Stimulated activated CD4-positive, alpha-beta T cell treated with anti-CD3 and anti-CD28 coated beads, Interleukin-15, amount 100 ng/mL, for 48 hours (primary cell): ENCODE measurements around the gene EXOSC7.
"Not testable (repeated sequence)": the region's sequence is repeated elsewhere in the genome, so short reads cannot be mapped to it uniquely, and the experiment has no call there.

ENCODE experiments used
- DNase-seq, 2 donors: peaks; one replicate each; pipeline ENCODE4 v3.0.0-alpha.2; 2020; ENCODE audit warnings: low read depth in 2 of 2

EXOSC7 gene

DNA sequence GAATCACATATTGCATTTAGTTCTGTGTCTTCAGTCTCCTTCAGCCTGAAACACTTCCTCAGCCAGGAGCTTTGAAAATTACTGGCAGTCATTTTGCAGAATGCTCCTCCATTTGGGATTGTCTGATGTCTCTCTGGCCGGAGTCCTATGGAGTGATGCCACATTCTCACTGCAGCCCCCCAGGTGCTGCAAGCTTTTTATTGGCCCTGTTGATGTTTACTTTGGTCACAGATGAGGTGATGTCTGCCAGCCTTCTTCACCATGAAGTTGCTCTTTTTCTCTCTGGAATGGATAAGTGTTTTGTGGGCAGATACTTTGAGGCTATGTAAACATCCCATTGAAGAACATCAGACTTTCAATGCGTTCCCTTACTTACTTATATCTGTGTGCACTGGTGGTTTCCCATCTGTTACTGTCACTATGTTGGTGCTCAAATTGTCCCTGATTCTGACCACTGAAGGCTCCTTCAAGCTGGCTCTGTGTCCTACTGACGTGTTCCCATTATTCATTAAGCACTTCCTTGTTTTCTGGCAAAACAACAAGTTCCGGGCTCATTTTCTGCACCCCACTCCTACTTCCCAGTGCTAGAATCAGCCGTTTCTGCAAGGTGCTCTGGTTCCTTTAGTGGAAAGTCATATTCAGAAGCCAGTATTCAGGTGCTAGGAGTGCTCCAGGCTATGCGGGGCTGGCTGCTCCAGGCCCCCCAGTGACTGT, 48.7 kb downstream of the EXOSC7 start:
- no peak for DNase-seq

DNA sequence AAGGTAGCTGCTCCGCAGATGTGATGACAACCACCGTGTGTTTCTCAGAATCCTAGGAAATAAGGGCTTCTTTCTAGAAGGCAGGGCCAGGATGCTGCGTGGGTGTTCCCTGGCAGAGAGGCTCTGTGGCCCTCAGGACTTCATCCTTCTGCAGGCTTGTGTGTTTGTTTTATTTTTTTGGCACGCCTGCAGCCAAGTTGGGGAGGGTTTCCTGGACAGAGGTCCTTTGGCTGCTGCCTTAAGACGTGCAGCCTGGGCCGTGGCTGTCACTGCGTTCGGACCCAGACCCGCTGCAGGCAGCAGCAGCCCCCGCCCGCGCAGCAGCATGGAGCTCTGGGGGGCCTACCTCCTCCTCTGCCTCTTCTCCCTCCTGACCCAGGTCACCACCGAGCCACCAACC, 50.0 kb downstream of the EXOSC7 start, which contains the start of gene CLEC3B:
Gene CLEC3B, plus strand, starts transcription at position 266 of the 400 bp plus-strand sequence. Its CDS starts 60 bp downstream, at position 326.
- no peak for DNase-seq

DNA sequence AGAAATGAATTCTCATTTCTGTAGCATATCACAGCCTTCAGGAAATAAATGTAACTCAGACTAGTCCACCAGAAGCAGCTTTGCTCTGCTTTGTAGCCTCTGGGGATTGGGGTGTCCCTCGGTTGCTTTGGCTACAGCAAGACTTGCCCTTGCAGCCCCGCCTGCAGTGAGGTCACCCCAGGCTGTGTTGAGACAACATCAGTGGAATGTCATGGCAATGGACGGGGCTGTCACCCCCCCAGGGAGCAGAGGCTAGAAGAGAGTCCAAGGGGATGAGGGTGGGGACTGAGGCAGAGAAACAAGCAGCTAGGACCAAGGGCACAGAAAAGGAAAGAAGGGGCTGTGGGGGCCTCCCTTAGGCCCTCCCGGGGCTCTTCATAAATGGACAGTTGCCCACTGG, 50.9 kb downstream of the EXOSC7 start:
- no peak for DNase-seq

DNA sequence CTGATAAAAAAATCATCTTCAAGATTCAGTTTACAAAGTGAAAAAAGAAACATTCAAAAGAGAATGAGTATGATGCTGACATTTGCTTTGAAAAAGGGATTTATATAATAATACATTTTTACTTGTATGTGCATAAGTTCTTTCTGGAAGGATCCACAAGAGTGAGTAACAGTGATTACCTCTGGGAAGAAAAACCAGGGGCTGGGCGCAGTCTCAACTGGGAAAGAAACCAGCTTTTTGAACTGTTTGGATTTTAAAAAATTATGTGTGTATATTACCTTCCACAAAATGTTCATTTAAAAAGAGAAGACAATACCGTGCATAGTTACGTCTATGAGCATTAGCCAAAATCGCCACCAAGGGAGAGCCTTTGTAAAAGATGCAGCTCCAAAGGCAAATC, 51.4 kb downstream of the EXOSC7 start:
- no peak for DNase-seq

DNA sequence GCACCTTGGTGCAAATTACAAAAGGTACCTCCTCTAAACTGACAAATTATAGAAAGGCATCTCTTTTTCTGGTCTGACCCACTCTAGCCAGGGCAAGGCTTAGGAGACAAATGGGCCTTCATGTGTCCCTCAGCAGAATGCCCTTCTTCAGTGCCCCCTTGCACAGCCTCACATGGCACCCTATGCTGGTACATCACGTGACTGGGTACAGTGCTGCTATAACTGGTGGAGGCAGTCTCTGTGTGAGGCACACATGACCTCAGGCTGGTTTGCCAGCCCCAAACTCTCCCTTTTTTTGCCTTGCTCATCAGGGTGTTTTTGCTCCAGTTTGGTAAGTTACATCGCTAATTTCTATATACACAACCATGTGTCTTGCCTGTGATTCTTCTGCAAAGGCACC, 53.2 kb downstream of the EXOSC7 start:
- DNase-seq = no peak

DNA sequence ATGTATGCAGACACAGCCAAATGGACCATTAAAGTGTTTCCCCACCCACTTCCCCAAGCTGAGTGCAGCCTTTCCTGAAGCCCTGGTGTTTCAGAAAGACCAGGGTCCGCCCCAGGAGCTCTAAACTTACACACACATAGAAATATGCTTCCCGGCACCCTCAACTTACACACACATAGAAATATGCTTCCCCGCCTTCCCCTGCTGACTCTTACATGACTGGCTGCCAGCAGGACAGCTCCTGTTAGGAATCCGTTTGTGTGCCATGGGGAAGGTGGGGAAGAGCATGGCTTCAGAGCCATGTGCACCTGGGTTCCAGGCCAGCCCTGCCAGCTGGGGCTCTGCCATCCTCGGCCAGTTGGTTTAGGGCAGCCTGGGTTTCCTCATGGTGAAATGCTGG, 53.6 kb downstream of the EXOSC7 start:
- no peak for DNase-seq

DNA sequence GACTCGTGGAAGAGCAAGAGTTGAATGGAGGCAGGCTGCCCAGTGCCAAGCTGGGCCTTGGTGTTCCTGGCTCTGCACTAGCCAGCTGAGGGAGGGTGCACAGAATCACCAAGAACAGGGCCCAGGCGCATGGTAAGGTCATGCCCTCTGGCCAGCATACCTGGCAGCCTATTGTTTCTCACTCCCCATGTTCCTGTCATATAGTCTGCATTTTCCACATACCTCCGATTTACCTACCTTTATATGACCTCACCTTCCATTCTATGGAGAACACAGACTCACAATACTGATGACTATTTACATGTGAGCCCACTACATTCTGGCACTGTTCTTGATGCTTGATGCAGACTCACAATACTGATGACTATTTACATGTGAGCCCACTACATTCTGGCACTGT, 55.5 kb downstream of the EXOSC7 start:
- no peak for DNase-seq

DNA sequence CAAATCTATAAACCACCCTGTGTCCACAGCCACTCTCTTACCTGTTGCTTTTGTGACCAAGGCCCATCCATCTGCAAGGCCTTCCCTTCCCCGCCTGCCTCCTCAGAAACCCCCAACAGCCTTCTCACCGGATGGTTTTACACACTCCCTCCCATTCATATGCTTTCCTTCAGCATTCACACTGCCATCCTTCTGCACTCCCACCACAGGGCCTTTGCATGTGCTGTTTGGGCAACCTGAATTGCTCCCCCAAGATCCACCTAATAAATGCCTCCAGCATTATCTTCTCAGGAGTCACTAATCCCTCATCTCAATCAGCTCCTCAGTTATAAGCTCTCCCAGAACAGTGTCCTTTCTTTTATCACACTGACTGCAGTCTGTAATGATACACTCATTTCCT, 56.1 kb downstream of the EXOSC7 start:
- DNase-seq = no peak

DNA sequence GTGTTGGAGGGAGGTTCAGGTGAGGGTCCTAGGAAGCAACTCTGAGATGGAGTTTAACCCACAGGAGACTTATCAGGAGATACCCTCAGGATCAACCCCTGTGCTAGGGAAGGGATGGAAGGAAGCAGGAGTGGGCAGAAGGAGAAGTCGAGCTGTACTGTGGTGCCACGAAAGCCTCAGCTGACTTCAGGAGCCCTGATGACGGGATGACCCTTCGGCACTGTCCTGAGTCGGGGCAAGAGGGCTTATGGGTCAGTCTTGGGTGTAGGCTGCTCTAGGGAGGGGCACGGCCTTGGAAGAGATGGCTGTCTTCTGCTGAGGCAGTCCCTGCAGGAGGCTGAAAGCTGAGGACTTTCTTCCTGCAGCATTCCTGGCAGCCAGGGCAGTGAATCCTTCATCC, 57.7 kb downstream of the EXOSC7 start:
- no peak for DNase-seq

DNA sequence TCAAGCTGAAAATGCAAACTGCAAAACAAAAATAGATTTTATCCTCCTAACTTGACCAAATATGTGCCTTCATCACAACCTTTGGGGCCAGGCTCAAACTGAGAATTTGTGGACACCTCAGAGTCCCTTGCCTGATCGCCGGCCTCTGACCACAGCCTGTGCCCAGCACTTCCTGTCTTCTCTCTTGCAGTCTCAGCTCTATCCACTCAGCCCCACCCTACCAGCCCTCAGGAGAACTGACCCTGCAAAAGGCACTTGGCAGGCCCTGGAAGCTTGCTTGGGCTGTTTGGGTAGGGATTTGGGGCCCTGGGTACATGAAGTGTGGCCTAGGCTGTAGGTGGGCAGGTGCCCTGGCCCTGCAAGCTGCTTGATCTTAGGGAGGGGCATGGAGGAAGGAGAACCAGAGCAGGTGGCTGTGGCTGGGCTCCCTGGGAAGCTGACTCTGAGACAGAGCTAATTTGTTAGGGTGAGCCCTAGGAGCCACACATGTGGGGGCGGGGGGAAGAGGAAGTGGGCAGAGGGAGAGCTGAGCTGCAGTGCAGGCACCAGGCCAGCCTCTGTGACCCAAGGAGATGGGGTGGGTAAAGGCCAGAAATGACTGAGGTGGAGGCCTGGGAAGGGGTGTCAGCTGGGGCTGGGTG, 58.7 kb downstream of the EXOSC7 start:
- no peak for DNase-seq

DNA sequence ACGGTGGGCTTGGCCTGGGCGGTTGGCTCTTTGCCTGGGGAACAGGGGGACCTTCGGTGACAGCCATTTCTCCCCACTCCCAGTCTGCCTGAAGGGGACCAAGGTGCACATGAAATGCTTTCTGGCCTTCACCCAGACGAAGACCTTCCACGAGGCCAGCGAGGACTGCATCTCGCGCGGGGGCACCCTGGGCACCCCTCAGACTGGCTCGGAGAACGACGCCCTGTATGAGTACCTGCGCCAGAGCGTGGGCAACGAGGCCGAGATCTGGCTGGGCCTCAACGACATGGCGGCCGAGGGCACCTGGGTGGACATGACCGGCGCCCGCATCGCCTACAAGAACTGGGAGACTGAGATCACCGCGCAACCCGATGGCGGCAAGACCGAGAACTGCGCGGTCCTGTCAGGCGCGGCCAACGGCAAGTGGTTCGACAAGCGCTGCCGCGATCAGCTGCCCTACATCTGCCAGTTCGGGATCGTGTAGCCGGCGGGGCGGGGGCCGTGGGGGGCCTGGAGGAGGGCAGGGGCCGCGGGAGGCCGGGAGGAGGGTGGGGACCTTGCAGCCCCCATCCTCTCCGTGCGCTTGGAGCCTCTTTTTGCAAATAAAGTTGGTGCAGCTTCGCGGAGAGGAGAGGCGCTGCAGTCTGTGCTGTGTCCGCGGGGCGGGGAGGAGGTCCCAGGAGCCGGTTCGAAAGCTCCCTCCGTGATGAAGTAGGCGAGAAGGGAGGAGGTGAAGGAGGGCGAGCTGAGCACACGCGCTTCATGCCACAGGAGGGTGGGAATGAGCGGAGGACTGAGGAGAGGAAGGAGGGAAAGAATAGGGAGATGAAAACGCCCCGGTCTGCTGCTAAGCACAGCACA, 59.6 kb downstream of the EXOSC7 start:
- no peak for DNase-seq

DNA sequence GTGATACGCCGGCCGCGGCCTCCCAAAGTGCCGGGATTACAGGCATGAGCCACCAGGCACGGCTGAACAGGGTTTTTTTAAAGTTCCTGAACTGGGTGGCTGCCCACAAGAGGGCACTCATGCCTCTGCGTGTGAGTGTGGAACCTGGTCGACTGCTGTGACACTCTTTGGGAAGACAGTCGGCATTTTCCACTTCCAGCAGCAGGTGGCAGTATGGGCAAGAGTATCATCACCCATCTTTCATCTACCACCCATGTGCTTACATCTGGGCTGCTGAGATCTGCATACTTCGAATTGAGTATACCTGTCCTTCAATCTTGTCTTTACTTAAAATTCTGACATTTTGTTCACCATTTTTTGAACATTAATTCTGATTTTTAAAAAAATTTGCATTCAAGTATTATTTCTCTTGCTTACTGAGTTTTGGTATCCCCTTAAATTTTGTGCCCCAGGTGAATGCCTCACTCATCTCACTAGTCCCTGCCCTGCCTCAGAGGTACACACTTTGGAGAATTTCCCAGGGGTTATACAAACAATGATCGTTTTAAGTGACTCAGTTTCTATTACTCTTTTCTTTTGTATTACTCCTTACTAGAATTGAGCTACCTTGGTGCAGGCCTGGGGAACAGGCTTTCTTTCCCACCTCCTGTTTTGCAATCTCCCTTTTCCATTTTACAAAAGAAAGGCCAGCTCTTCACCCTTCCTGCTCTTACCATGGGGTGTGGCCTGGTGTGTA, 61.8 kb downstream of the EXOSC7 start:
- DNase-seq = peak; percentile 87

DNA sequence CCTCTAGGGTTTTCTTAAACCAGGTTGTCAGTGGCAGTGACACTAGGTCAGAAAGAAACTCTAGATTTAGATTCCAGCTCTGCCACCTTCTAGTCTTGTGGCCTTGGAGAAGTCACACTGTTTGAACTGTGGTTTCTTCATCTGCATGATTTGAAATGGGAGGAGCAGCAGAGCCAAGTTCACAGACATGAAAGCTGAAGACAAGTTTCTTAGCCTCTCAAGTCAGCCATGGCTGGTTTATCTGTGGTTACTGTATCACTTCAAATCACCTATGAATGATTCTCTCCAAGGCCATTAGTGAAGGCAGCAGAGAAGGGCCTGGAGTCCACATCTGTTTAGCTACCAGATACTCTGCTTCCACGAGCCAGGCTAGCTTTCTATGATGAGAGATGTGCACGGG, 65.6 kb downstream of the EXOSC7 start:
- DNase-seq = no peak

DNA sequence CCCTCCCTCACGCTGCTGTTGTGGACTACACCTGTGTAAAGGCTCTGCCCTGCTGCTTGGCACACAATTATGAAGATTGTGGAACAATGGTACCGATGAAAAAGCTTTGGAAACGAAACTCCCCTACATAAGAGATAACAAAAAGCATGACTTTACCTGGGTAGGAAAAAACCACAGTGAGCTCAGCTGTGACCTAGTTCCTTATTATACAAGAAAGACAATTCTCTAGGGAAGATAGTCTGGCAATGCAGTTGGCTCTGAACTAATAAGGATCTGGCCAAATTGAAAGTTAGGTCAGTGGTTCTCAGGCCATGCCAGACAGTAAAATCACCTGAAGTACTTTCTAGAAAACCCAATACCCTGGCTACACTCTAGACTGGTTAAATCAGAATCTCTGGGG, 66.1 kb downstream of the EXOSC7 start:
- no peak for DNase-seq

DNA sequence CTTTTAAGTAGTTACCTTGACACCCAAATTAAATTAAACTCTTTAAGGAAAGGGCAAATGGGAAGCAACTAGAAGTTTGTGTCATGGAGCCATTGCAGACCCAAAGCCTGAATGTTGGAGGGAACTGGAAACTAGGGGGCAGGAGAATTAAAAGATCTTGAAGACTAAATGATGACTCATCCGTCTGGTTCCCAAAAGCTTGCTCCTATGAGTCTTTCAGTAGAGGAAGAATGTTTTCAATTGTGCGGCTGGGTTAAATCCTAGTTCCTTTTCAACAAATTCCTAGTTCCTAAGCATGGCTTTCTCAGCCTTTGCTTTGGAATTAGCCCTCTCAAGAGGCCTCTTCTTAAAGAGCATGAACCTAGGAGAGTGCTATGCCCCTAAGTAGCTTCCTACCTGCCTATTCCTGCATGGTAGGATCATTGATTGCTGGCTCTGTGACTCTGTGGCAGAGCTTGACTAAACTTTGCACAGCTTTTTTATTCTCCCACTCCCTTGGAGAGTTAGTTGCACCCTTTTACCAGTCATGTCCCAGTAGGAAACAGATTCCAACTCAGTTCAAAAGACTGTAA, 67.8 kb downstream of the EXOSC7 start:
- no peak for DNase-seq

DNA sequence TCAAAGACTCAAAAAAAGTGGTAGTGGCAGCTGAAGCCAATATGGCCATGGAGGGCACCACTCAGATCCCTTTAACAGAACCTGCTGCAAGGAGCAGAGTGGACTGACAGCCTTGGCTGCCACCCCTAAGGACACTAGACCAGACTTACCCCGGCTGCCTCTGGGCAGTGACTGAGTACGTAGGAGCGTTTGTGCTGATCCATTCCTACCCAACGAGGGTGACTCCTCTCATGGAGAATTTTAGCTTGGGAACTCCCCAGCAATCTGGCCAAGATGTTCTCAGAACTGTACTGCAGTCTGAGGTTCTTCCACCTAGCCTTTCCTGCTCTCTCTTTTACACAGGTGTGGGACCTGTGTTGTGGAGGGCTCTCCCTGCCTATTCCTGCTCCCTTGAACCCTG, 72.2 kb downstream of the EXOSC7 start:
- DNase-seq = no peak

DNA sequence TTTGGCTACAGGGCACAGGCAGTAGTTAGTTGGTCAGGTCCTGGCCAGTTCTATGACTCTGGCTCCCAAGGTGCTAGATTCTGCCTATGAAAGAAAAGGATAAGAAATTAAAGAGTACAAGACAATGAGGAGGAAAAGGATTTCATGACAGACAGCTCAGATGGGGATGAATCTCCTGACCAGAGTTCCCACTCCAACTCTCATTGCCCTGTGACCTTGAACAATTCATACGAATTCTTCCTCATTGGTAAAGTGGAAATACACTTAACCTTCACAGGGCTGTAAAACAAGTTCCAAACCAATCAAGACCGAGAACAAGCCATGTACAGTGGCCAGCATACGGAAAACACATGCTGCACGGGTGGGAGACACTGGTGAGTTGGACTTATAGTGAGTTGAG, 73.8 kb downstream of the EXOSC7 start:
- no peak for DNase-seq

DNA sequence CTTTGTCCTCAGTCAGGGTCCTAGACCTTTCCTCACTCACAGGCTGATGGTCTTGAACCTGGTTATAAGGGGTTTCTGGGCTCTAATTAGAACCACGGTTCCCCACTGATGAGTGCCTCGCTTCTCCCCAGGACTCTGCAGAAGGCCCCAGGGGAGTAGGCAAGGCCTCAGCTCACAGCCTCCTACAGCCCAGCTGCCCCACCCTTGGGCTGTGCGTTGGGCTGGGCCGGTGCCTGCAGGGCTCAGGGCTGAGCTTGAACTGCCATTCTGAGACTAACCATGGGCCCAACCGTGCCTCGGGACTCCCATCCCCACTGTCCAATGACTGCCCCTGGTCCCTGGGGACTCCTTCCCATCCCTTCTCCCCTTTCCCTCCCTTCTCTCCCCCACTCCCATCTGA, 75.6 kb downstream of the EXOSC7 start:
- no peak for DNase-seq

DNA sequence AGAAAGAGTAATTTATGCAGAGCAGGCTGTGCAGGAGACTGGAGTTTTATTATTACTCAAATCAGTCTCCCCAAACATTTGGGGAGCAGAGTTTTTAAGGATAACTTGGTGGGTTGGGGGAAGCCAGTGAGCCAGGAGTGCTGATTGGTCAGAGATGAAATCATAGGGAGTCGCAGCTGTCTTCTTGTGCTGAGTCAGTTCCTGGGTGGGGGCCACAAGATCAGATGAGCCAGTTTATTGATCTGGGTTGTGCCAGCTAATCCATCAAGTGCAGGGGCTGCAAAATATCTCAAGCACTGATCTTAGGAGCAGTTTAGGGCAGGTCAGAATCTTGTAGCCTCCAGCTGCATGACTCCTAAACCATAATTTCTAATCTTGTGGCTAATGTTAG, 77.8 kb downstream of the EXOSC7 start:
- DNase-seq = not testable (repeated sequence)

DNA sequence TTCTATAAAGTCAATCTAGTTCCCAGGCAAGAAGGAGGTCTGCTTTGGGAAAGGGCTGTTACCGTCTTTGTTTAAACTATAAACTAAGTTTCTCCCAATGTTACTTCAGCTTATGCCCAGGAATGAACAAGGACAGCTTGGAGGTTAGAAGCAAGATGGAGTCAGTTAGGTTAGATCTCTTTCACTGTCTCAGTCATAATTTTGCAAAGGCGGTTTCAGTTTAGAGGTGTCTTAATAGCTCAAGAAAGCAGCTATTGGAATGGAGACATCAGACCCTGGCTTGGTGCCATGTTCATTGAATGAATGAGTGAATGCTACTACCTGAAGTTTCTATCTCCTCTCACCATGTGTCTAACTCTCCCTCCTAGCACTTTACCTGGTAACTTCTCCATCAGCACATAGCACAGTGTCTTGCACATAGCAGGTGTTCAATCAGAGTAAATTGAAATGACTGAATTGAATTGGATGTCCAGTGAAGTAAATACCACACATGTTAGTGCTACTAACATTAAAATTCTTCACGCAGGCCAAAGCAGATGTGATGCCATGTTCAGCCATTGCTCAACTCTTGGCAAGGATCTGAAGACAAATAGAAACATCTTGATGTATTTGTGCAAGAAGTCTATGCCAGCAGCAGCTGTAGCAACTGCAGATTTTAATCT, 78.3 kb downstream of the EXOSC7 start:
- DNase-seq = no peak

DNA sequence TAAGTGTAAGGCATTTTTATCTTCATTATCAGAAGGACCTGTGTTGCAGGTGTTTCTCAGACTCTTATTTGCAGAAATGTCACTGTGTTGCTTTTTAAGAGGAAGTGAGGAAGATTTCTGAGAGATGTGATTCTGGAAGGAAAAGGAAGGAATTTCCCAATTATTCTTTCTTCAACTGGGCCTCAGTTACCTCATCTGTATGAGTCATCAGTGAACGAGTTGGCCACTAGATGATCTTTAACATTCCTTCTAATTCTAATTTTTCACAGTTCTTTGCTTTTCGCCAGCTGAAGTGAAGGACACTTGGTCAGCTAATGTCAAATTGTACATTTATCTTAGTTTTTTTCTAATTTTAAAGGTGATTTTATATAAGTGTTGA, 79.0 kb downstream of the EXOSC7 start:
- DNase-seq = no peak
